Keratinocyte (primary cell): ENCODE measurements around the gene SCP2. TPM values are rescaled to one million over a fixed set of nuclear protein-coding genes. Genes with fewer than 3 reads are reported as not detected.

Experiments
- DNase-seq: peaks from one replicate; pipeline ENCODE4 v3.0.0-alpha.2; 2011; ENCODE audit warnings: low read depth, missing footprints, low spot score
- FAIRE-seq: peaks from 2 replicates; lab custom pipeline; 2011; peaks lifted over from hg19 to GRCh38; lab: Jason Lieb, UNC
- H2AFZ ChIP-seq: 2 replicates; pipeline ENCODE4 v1.6.0; 2012; ENCODE audit warnings: low read length, control low read depth, inconsistent platforms; ENCODE audit not compliant: control insufficient read depth
- H3K27ac ChIP-seq: 2 replicates; pipeline ENCODE4 v1.5.1; 2011; ENCODE audit warnings: low read length; ENCODE audit not compliant: control insufficient read depth, insufficient read depth
- H3K27me3 ChIP-seq: 3 replicates; pipeline ENCODE4 v1.6.0; 2011; ENCODE audit warnings: low read length; ENCODE audit not compliant: control insufficient read depth, insufficient read depth; ENCODE audit errors: extremely low read depth
- H3K36me3 ChIP-seq, 2 experiments: 2 replicates in 1 of 2; 3 replicates in 1 of 2; pipeline ENCODE4 v1.5.1; 2011; ENCODE audit warnings: low read length in 2 of 2, mild to moderate bottlenecking in 1 of 2; ENCODE audit not compliant: control insufficient read depth in 2 of 2, insufficient read depth in 2 of 2; ENCODE audit errors: extremely low read depth in 1 of 2
- H3K4me1 ChIP-seq: 3 replicates; pipeline ENCODE4 v1.5.1; 2011; ENCODE audit warnings: low read length; ENCODE audit not compliant: control insufficient read depth, insufficient read depth; ENCODE audit errors: extremely low read depth
- H3K4me2 ChIP-seq: 3 replicates; pipeline ENCODE4 v1.6.0; 2011; ENCODE audit warnings: low read depth, low read length; ENCODE audit not compliant: control insufficient read depth, insufficient read depth; ENCODE audit errors: extremely low read depth
- H3K4me3 ChIP-seq, 3 experiments: fragments of 200-600 bp in 1 of 3; sonication (generic) in 1 of 3; 2 replicates in 2 of 3; 3 replicates in 1 of 3; pipeline ENCODE4 v1.5.1; 2011 to 2016; ENCODE audit warnings: low read length in 3 of 3, mild to moderate bottlenecking in 3 of 3, control low read depth in 2 of 3, inconsistent platforms in 1 of 3, low read depth in 1 of 3, mixed read lengths in 1 of 3, mixed run types in 1 of 3, moderate library complexity in 1 of 3; ENCODE audit not compliant: control insufficient read depth in 2 of 3, insufficient read depth in 2 of 3; ENCODE audit errors: extremely low read depth in 1 of 3
- H3K79me2 ChIP-seq: 2 replicates; pipeline ENCODE4 v1.6.0; 2012; ENCODE audit warnings: low read length; ENCODE audit not compliant: control insufficient read depth, insufficient read depth
- H3K9ac ChIP-seq: 3 replicates; pipeline ENCODE4 v1.6.0; 2011; ENCODE audit warnings: low read length; ENCODE audit not compliant: control insufficient read depth, insufficient read depth; ENCODE audit errors: extremely low read depth
- H3K9me1 ChIP-seq: 3 replicates; pipeline ENCODE4 v1.6.0; 2011; ENCODE audit warnings: low read length; ENCODE audit not compliant: control insufficient read depth, insufficient read depth; ENCODE audit errors: extremely low read depth
- H3K9me3 ChIP-seq: 2 replicates; pipeline ENCODE4 v1.5.1; 2012; ENCODE audit warnings: low read depth, low read length; ENCODE audit not compliant: control insufficient read depth
- H4K20me1 ChIP-seq: 3 replicates; pipeline ENCODE4 v1.6.0; 2011; ENCODE audit warnings: low read length; ENCODE audit not compliant: control insufficient read depth, insufficient read depth; ENCODE audit errors: extremely low read depth
- EZH2 ChIP-seq: IDR thresholded peaks from one replicate; pipeline ENCODE4 v1.6.1; 2012; ENCODE audit warnings: inconsistent platforms, mild to moderate bottlenecking, low read length, moderate library complexity
- dilution Hi-C: fragments of 300-500 bp; cut with MboI; formaldehyde crosslinking; loops from one replicate; pipeline ENCODE4 v1.7.0; 2020; ENCODE audit warnings: low sequenced_read_pairs; ENCODE audit not compliant: extremely low pct_ligation_motif_present
- polyA plus RNA-seq, 5 experiments: library from polyadenylated mRNA; depleted of rRNA in 3 of 5; stranded (reverse) in 3 of 5; stranded (forward) in 1 of 5; unstranded in 1 of 5; fragments of >200 nt; gene quantifications; 1 replicate in 1 of 5; 2 replicates in 3 of 5; 3 replicates in 1 of 5; pipeline versions ENCODE4 v1.2.1 to v1.2.3, GENCODE V29; 2011 to 2012; ENCODE audit warnings: missing spikeins in 2 of 5, low read depth in 1 of 5, low replicate concordance in 1 of 5
- TF ChIP-seq, protein P1 (sequence below), 3 experiments: IDR thresholded peaks in 1 of 3; conservative IDR thresholded peaks in 1 of 3; optimal IDR thresholded peaks in 1 of 3; 2 replicates in 2 of 3; 3 replicates in 1 of 3; pipeline versions ENCODE3 to v1.5.1; 2011; ENCODE audit warnings: low read length in 3 of 3, mild to moderate bottlenecking in 3 of 3, moderate library complexity in 2 of 3, control low read depth in 1 of 3, inconsistent platforms in 1 of 3; ENCODE audit not compliant: insufficient read depth in 2 of 3; ENCODE audit errors: extremely low read depth in 1 of 3

SCP2 gene
- polyA plus RNA-seq, 1 donor (not counting 4 experiments of a cell fraction or from before 2014, with no cell fraction given): 116 TPM

DNA sequence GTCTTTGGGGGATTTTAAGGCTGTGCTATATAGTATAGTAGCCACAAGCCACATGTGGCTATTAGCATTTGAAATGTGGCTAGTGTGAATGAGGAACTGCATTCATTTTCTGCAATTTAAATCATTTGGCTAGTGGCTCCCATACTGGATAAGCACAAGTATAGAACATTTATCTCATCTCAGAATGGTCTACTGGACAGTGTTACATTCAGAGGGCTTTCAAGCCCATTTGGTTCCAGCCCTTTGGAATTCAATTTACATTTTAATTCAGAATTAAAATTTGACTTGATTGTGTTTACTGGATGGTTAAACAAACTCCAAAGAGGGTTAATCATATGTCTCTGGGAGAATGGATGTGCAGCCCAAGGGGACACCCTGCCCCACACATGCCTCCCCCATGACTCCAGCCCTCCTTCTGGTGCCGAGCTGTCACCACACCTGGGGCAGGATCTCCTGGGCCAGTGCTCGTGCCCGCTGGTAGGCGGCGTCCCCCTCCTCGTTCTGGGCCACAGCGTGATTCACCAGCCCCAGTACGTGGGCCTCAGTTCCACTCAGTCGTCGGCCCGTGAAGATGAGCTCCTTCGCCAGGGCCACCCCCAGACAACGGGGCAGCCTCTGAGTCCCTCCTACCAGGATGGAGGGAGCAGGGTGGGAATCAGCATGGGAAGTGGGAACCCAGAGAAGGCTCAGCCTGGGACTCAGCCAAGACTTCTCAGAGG is 22.7 kb upstream of the SCP2 start:
- dilution Hi-C loops: no loop called here
- no peak for FAIRE-seq
- DNase-seq: no peak
- H3K9ac ChIP-seq: no peak overlapping the region
- H3K9me1 ChIP-seq: peaks cover 2% of the 10 kb centered on the region
- H3K4me2 ChIP-seq: no peak overlapping the region
- no peaks in the 10 kb centered on the region for H3K9me3 ChIP-seq
- no peaks in the 10 kb centered on the region for H4K20me1 ChIP-seq
- peaks cover 1 to 6% of the 10 kb centered on the region in 2 experiments for H3K36me3 ChIP-seq
- H3K79me2 ChIP-seq: no peaks in the 10 kb centered on the region
- no peaks in the 10 kb centered on the region for H3K27me3 ChIP-seq
- no peak for TF ChIP-seq EZH2
- TF ChIP-seq, protein P1, sequence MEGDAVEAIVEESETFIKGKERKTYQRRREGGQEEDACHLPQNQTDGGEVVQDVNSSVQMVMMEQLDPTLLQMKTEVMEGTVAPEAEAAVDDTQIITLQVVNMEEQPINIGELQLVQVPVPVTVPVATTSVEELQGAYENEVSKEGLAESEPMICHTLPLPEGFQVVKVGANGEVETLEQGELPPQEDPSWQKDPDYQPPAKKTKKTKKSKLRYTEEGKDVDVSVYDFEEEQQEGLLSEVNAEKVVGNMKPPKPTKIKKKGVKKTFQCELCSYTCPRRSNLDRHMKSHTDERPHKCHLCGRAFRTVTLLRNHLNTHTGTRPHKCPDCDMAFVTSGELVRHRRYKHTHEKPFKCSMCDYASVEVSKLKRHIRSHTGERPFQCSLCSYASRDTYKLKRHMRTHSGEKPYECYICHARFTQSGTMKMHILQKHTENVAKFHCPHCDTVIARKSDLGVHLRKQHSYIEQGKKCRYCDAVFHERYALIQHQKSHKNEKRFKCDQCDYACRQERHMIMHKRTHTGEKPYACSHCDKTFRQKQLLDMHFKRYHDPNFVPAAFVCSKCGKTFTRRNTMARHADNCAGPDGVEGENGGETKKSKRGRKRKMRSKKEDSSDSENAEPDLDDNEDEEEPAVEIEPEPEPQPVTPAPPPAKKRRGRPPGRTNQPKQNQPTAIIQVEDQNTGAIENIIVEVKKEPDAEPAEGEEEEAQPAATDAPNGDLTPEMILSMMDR (optimal IDR thresholded peaks at IDR 0.05 in 1 of 3, IDR thresholded peaks at IDR 0.05 in 1 of 3, conservative IDR thresholded peaks at IDR 0.05 in 1 of 3; ENCODE audit: extremely low read depth in 1 of 3, insufficient read depth in 2 of 3, low read length in 3 of 3): no peak
- no peak overlapping the region for H2AFZ ChIP-seq
- H3K4me1 ChIP-seq: peaks cover 6% of the 10 kb centered on the region
- H3K27ac ChIP-seq: no peak overlapping the region
- no peak overlapping the region for H3K4me3 ChIP-seq

DNA sequence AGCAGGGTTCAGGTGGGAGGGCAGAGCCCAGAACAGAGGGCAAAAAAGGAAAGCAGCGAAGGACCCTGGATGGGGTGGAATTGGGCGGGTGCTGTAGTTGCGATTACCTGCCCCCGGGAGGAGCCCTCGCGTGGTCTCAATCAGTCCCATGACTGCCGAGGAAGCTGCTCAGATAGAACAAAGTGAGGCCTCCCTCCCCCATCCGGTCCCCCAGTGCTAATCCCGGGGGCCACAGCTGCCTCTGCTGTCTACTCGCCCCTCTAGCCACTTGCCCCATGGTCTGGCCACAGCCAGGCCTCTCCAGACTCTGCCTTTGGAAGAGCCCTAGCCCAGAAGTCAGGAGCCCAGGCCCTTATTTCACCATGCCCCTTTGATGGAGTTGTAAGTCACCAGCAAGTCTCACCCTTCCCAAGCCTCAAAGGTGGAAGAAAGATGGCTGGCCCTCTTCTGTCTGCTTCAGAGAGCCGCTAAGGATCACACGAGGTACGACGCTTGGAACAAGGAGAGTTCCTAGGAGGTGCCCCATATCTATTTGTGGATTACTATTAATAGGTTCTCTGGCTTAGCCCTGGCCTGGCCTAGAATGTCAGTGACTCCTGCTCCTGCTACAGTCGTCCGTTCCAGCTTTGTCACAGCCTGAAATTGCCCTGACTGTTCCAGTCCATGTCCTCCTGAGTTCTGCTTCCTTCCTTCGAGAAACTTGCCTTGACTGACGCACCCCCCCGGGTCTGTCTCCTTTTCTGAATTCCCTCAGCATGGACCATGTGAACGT is 22.0 kb upstream of the SCP2 start:
- FAIRE-seq: no peak

More for the DNA sequence above, 22.0 kb upstream of the SCP2 start:
- dilution Hi-C loops: no loop called here
- Histone ChIP-seq H3K27me3 (no peaks in the 10 kb centered on the region), H3K4me2 (no peak overlapping the region), H3K4me3 (no peak overlapping the region), H3K79me2 (no peaks in the 10 kb centered on the region), H3K9me3 (no peaks in the 10 kb centered on the region), H3K36me3 (peaks cover 1 to 6% of the 10 kb centered on the region in 2 experiments), H3K27ac (no peak overlapping the region), H2AFZ (no peak overlapping the region), H3K4me1 (peaks cover 6% of the 10 kb centered on the region), H4K20me1 (no peaks in the 10 kb centered on the region), H3K9me1 (peaks cover 2% of the 10 kb centered on the region), H3K9ac (no peak overlapping the region)
- no peak for TF ChIP-seq EZH2
- TF ChIP-seq, protein P1 (optimal IDR thresholded peaks at IDR 0.05 in 1 of 3, IDR thresholded peaks at IDR 0.05 in 1 of 3, conservative IDR thresholded peaks at IDR 0.05 in 1 of 3; ENCODE audit: extremely low read depth in 1 of 3, insufficient read depth in 2 of 3, low read length in 3 of 3): peak; percentile 33 to 59 (median 38)
- no peak for DNase-seq
